Neural cell (in vitro differentiated cells): Measurements from ENCODE around the gene ZNF850. TPM values are rescaled to one million over a fixed set of nuclear protein-coding genes. Genes with fewer than 3 reads are reported as not detected.
A peak's percentile ranks its signal among the peaks of the same experiment; 100 is the strongest.

Source experiments
- H2AFZ ChIP-seq: fragments of 200-600, 300-800 bp; sonication (generic), shearing (Covaris generic); 2 replicates; pipeline ENCODE4 v1.6.0; 2014; ENCODE audit warnings: low read depth, mild to moderate bottlenecking, antibody characterized with exemption, low read length, moderate library complexity
- H3F3A ChIP-seq: fragments of 200-600 bp; shearing (Covaris generic); 2 replicates; pipeline ENCODE4 v1.6.1; 2016; ENCODE audit warnings: mild to moderate bottlenecking, moderate library complexity, mixed read lengths, antibody characterized with exemption, low read length; ENCODE audit not compliant: insufficient read depth, poor library complexity, severe bottlenecking
- H3K27ac ChIP-seq: fragments of 200-600, 300-800 bp; sonication (generic), shearing (Covaris generic); 2 replicates; pipeline ENCODE4 v1.5.1; 2014; ENCODE audit warnings: mild to moderate bottlenecking, low read length, moderate library complexity
- H3K27me3 ChIP-seq: fragments of 300-800, 200-600 bp; sonication (generic), shearing (Covaris generic); 2 replicates; pipeline ENCODE4 v1.6.0; 2014; ENCODE audit warnings: mild to moderate bottlenecking, low read depth, low read length, moderate library complexity; ENCODE audit not compliant: insufficient read depth
- H3K36me3 ChIP-seq: fragments of 300-800, 200-600 bp; sonication (generic), shearing (Covaris generic); 2 replicates; pipeline ENCODE4 v1.5.1; 2014; ENCODE audit warnings: mild to moderate bottlenecking, antibody characterized with exemption, low read length, moderate library complexity; ENCODE audit not compliant: insufficient read depth
- H3K4me2 ChIP-seq: fragments of 300-800, 200-600 bp; sonication (generic), shearing (Covaris generic); 2 replicates; pipeline ENCODE4 v1.6.0; 2014; ENCODE audit warnings: mild to moderate bottlenecking, low read length
- H3K4me3 ChIP-seq: fragments of 300-800, 200-600 bp; sonication (generic), shearing (Covaris generic); 2 replicates; pipeline ENCODE4 v1.5.1; 2014; ENCODE audit warnings: mild to moderate bottlenecking, low read length, moderate library complexity
- H3K79me2 ChIP-seq: fragments of 200-600 bp; shearing (Covaris generic); replicated peaks from 2 replicates; pipeline ENCODE4 v1.6.0; 2014; ENCODE audit warnings: mild to moderate bottlenecking, low read length, moderate library complexity; ENCODE audit not compliant: insufficient read depth
- H3K9ac ChIP-seq: fragments of 300-800, 200-600 bp; sonication (generic), shearing (Covaris generic); 2 replicates; pipeline ENCODE4 v1.6.1; 2016; ENCODE audit warnings: mild to moderate bottlenecking, low read length, mixed read lengths
- H3K9me2 ChIP-seq: fragments of 200-600 bp; shearing (Covaris generic); 2 replicates; pipeline ENCODE4 v1.6.1; 2016; ENCODE audit warnings: mild to moderate bottlenecking, low read length, mixed read lengths; ENCODE audit not compliant: insufficient read depth
- H3K9me3 ChIP-seq: fragments of 200-600, 300-800 bp; sonication (generic), shearing (Covaris generic); 2 replicates; pipeline ENCODE4 v1.6.1; 2016; ENCODE audit warnings: mild to moderate bottlenecking, mixed run types, low read length, moderate library complexity, mixed read lengths
- H4K20me1 ChIP-seq: fragments of 200-600 bp; shearing (Covaris generic); 2 replicates; pipeline ENCODE4 v1.6.1; 2016; ENCODE audit warnings: mild to moderate bottlenecking, mixed run types; ENCODE audit not compliant: insufficient read depth
- CTCF ChIP-seq: fragments of 450-650 bp; IDR thresholded peaks from 2 replicates; pipeline ENCODE4 v1.5.1; 2014; ENCODE audit warnings: antibody characterized with exemption, mild to moderate bottlenecking, moderate library complexity; ENCODE audit not compliant: poor library complexity, severe bottlenecking
- EP300 ChIP-seq: fragments of 450-650 bp; conservative IDR thresholded peaks from 2 replicates; pipeline ENCODE4 v1.6.1; 2014; ENCODE audit warnings: antibody characterized with exemption, mild to moderate bottlenecking, moderate library complexity; ENCODE audit not compliant: poor library complexity, severe bottlenecking
- EZH2 ChIP-seq: fragments of 200-600, 300-800 bp; shearing (Covaris generic), sonication (generic); IDR thresholded peaks from 2 replicates; pipeline ENCODE4 v1.6.1; 2014; ENCODE audit warnings: antibody characterized with exemption, low read length, borderline replicate concordance, mild to moderate bottlenecking; ENCODE audit not compliant: insufficient read depth, poor library complexity, severe bottlenecking
- MXI1 ChIP-seq: fragments of 450-650 bp; conservative IDR thresholded peaks from 2 replicates; pipeline ENCODE4 v1.6.1; 2014; ENCODE audit warnings: antibody characterized with exemption, mild to moderate bottlenecking; ENCODE audit not compliant: poor library complexity, severe bottlenecking
- POLR2AphosphoS5 ChIP-seq: IDR thresholded peaks from 2 replicates; pipeline ENCODE4 v1.6.1; 2012
- RAD21 ChIP-seq: fragments of 450-650 bp; conservative IDR thresholded peaks from 2 replicates; pipeline ENCODE4 v1.6.1; 2014; ENCODE audit warnings: antibody characterized with exemption, mild to moderate bottlenecking, moderate library complexity
- REST ChIP-seq: IDR thresholded peaks from 2 replicates; pipeline ENCODE4 v1.6.1; 2012; ENCODE audit warnings: borderline replicate concordance
- SMC3 ChIP-seq: fragments of 450-650 bp; conservative IDR thresholded peaks from 2 replicates; pipeline ENCODE4 v1.6.1; 2014; ENCODE audit warnings: antibody characterized with exemption, mild to moderate bottlenecking, moderate library complexity; ENCODE audit not compliant: poor library complexity
- TAF1 ChIP-seq: IDR thresholded peaks from 2 replicates; pipeline ENCODE4 v1.6.1; 2012; ENCODE audit warnings: low read depth
- polyA minus RNA-seq: library from RNA; depleted of rRNA, polyadenylated mRNA; stranded (reverse); fragments of >200 nt; gene quantifications from 2 replicates; pipeline ENCODE4 v1.2.3, GENCODE V29; 2014
- polyA plus RNA-seq: library from polyadenylated mRNA; depleted of rRNA; stranded (reverse); fragments of >200 nt; gene quantifications from 2 replicates; pipeline ENCODE4 v1.2.3, GENCODE V29; 2014

The ZNF850 gene
- polyA plus RNA-seq (0.84 and 1.0 TPM in 2 replicates), polyA minus RNA-seq (6.4 and 7.1 TPM in 2 replicates)

- peak; percentile 38 for TF ChIP-seq SMC3
- TF ChIP-seq CTCF: no peak
- peak; percentile 100 for TF ChIP-seq MXI1
- TF ChIP-seq EP300: peak; percentile 19
- Histone ChIP-seq H3K79me2 (no peaks in the 10 kb centered on the region), H3K9me3 (peaks cover 9% of the 10 kb centered on the region)
Measured at GRCh38 chr19:36772311-36773222, at the start of gene ZNF850. TSS of gene ZNF850 (minus strand) at chr19:36772807. CDS start at chr19:36762606, 10,201 bp downstream.

GRCh38 chr19:36821758-36822157 is 49.2 kb upstream of the ZNF850 start:
- Histone ChIP-seq H3K9me3 (peaks cover 48% of the 10 kb centered on the region), H3K27ac (no peak overlapping the region), H2AFZ (no peak overlapping the region), H3F3A (no peaks in the 10 kb centered on the region), H3K4me2 (no peak overlapping the region), H3K4me3 (no peak overlapping the region), H3K36me3 (peaks cover 33% of the 10 kb centered on the region), H3K9me2 (no peaks in the 10 kb centered on the region), H3K79me2 (no peaks in the 10 kb centered on the region), H3K9ac (no peak overlapping the region), H4K20me1 (no peaks in the 10 kb centered on the region), H3K27me3 (no peaks in the 10 kb centered on the region)
- TF ChIP-seq MXI1: no peak
- TF ChIP-seq POLR2AphosphoS5: no peak
- no peak for TF ChIP-seq SMC3
- no peak for TF ChIP-seq REST
- no peak for TF ChIP-seq EZH2
- no peak for TF ChIP-seq TAF1
- TF ChIP-seq RAD21: no peak
- TF ChIP-seq EP300: no peak
- TF ChIP-seq CTCF: no peak

More at GRCh38 chr19:36772311-36773222, at the start of gene ZNF850:
- peak within 1 kb of the TSS; percentile 96 for H3K4me2 ChIP-seq
- H3K27ac ChIP-seq: peak within 1 kb of the TSS; percentile 56
- H3K27me3 ChIP-seq: no peaks in the 10 kb centered on the region
- H4K20me1 ChIP-seq: no peaks in the 10 kb centered on the region
- peak within 1 kb of the TSS; percentile 95 for H3K4me3 ChIP-seq
- H3K36me3 ChIP-seq: no peaks in the 10 kb centered on the region
- H2AFZ ChIP-seq: peak within 1 kb of the TSS; percentile 94
- H3F3A ChIP-seq: no peaks in the 10 kb centered on the region
- no peaks in the 10 kb centered on the region for H3K9me2 ChIP-seq
- peak within 1 kb of the TSS; percentile 69 for H3K9ac ChIP-seq
